NB4 (cell line): ENCODE measurements around the gene C2orf78.

Experiments
- DNase-seq: peaks from one replicate; pipeline ENCODE4 v3.0.0; 2010; ENCODE audit warnings: low read depth
- H3K4me3 ChIP-seq: one replicate; pipeline ENCODE4 v1.5.1; 2011; ENCODE audit warnings: mild to moderate bottlenecking, low read depth, low read length, moderate library complexity
- CTCF ChIP-seq: IDR thresholded peaks from one replicate; pipeline ENCODE4 v1.5.1; 2012; ENCODE audit warnings: low read depth, low read length
- MAX ChIP-seq: IDR thresholded peaks from 2 replicates; pipeline ENCODE4 v1.6.1; 2011; ENCODE audit warnings: low read depth, low read length
- MYC ChIP-seq: IDR thresholded peaks from 2 replicates; pipeline ENCODE4 v1.6.1; 2011; ENCODE audit warnings: low read depth, low read length
- POLR2A ChIP-seq: IDR thresholded peaks from 2 replicates; pipeline ENCODE4 v1.6.1; 2011; ENCODE audit warnings: mild to moderate bottlenecking; ENCODE audit not compliant: insufficient read length; ENCODE audit errors: extremely low read depth

The C2orf78 gene

GRCh38 chr2:73859721-73860586 is 76.0 kb downstream of the C2orf78 start:
- DNase-seq, result peak; percentile 31
- H3K4me3 ChIP-seq, result no peak overlapping the region
- no peak for TF ChIP-seq CTCF
- TF ChIP-seq POLR2A, result no peak
- no peak for TF ChIP-seq MAX
- no peak for TF ChIP-seq MYC

- no peak overlapping the region for H3K4me3 ChIP-seq
- no peak for DNase-seq
- no peak for TF ChIP-seq MYC
- TF ChIP-seq MAX, result no peak
- no peak for TF ChIP-seq POLR2A
- TF ChIP-seq CTCF, result no peak
Measured at GRCh38 chr2:73862987-73863386, 79.0 kb downstream of the C2orf78 start.
